Vagina (tissue), 2 donors: ENCODE measurements around the gene CALN1.

Experiments
- POLR2AphosphoS5 ChIP-seq, 2 donors: sonication (generic); formaldehyde crosslinking; IDR thresholded peaks; one replicate each; pipeline ENCODE4 v1.9.0; 2017; ENCODE audit warnings: antibody characterized with exemption in 2 of 2, mild to moderate bottlenecking in 2 of 2, low read depth in 1 of 2; ENCODE audit not compliant: insufficient read depth in 1 of 2
- TF ChIP-seq, protein P1 (sequence below), 3 experiments: fragments of 450-650 bp in 2 of 3; fragments of 200-600 bp in 1 of 3; sonication (generic) in 1 of 3; IDR thresholded peaks; one replicate each; pipeline ENCODE4 v1.5.1; 2017 to 2019; ENCODE audit warnings: antibody characterized with exemption in 3 of 3, mild to moderate bottlenecking in 2 of 3, moderate library complexity in 2 of 3

DNA sequence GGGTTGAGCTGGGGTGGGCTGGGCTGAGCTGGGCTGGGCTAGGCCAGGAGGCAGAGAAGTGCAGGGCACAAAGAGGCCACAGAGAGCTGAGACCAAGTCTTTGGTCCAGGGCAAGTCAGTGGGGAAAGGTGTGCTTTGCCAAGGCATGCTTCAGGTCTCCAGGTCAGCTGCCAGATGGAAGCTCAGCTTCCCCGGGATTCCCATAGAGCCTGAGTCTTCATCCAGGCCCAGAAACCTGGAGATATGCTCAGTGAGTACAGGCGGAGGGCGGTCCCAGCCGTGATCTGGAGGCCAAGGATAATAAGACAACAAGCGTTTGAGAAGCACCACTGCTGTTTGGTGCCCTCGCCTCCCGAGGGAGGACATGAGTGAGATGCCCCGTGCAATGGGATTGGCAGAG lies 4.7 kb upstream of the CALN1 start:
- TF ChIP-seq, protein P1, sequence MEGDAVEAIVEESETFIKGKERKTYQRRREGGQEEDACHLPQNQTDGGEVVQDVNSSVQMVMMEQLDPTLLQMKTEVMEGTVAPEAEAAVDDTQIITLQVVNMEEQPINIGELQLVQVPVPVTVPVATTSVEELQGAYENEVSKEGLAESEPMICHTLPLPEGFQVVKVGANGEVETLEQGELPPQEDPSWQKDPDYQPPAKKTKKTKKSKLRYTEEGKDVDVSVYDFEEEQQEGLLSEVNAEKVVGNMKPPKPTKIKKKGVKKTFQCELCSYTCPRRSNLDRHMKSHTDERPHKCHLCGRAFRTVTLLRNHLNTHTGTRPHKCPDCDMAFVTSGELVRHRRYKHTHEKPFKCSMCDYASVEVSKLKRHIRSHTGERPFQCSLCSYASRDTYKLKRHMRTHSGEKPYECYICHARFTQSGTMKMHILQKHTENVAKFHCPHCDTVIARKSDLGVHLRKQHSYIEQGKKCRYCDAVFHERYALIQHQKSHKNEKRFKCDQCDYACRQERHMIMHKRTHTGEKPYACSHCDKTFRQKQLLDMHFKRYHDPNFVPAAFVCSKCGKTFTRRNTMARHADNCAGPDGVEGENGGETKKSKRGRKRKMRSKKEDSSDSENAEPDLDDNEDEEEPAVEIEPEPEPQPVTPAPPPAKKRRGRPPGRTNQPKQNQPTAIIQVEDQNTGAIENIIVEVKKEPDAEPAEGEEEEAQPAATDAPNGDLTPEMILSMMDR (IDR thresholded peaks at IDR 0.05) = no peak
- TF ChIP-seq POLR2AphosphoS5 (IDR thresholded peaks at IDR 0.05; ENCODE audit: insufficient read depth in 1 of 2, low read depth in 1 of 2) = no peak
